HG02870 (cell line): ENCODE data around the gene PTPRZ1.

ENCODE experiments used
- ATAC-seq: cut with Tn5 transposase; IDR thresholded peaks from one replicate; pipeline ENCODE4 v1.9.1; 2021; ENCODE audit warnings: mild to moderate bottlenecking, moderate library complexity; ENCODE audit not compliant: unreplicated experiment

The PTPRZ1 gene

GRCh38 chr7:122103064-122103463, 230.1 kb downstream of the PTPRZ1 start:
- no peak for ATAC-seq
